ENCODE measurements around the gene HUWE1. TPM values are rescaled to one million over a fixed set of nuclear protein-coding genes. Genes with fewer than 3 reads are reported as not detected.

HUWE1 gene
- total RNA-seq, 4 donors from 2014 or later, result 76.6 to 112 (median 101) TPM

DNA sequence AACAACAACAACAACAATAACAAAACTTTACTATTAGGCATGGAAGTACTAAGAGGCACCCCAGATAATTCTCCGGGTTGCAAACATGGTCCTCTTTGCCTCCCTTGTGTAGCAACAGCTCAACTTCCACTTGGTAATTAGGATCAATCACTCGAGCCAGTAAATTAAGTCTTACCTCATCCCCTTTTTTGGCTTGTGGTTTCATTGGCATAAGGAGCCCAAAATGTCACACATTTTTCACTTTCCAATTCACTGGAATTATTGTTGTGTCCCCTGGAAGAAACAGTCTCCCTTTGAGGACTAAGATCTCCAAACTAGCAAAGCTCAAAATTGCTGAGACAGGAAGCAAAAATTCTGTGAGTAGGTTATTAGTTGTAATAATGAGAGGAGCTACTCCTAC is 203.1 kb downstream of the HUWE1 start:
- WGBS, 2 donors, result 48 to 67% methylated on average over 2 of the region's 2 CpGs
- Histone ChIP-seq H3K9me3 (no peaks in the 10 kb centered on the region), H3K36me3 (no peaks in the 10 kb centered on the region), H3K4me3 (no peak overlapping the region), H3K4me1 (peaks cover 0 to 16% (median 5%) of the 10 kb centered on the region in 3 donors), H3K27ac (no peak overlapping the region), H3K27me3 (no peaks in the 10 kb centered on the region)
- intact Hi-C loops (cut with DNase I), result loop anchor here (10.0 kb wide), 1 partner anchor 169 kb away; no protein-coding TSS in a partner anchor
- TF ChIP-seq, protein P1, sequence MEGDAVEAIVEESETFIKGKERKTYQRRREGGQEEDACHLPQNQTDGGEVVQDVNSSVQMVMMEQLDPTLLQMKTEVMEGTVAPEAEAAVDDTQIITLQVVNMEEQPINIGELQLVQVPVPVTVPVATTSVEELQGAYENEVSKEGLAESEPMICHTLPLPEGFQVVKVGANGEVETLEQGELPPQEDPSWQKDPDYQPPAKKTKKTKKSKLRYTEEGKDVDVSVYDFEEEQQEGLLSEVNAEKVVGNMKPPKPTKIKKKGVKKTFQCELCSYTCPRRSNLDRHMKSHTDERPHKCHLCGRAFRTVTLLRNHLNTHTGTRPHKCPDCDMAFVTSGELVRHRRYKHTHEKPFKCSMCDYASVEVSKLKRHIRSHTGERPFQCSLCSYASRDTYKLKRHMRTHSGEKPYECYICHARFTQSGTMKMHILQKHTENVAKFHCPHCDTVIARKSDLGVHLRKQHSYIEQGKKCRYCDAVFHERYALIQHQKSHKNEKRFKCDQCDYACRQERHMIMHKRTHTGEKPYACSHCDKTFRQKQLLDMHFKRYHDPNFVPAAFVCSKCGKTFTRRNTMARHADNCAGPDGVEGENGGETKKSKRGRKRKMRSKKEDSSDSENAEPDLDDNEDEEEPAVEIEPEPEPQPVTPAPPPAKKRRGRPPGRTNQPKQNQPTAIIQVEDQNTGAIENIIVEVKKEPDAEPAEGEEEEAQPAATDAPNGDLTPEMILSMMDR (IDR thresholded peaks at IDR 0.05), result no peak
- TF ChIP-seq POLR2A (IDR thresholded peaks at IDR 0.05), result no peak
- no peak for DNase-seq

Small RNA genes within 50 kb of the gene (small RNA-seq; reads per million reads assigned to genes)
- 195 to 394 (median 235) reads per million in 4 donors for gene MIR98
- 259 to 703 (median 378) reads per million in 4 donors for gene MIRLET7F2
